HEK293T (cell line): ENCODE results near the gene NKX3-2.

Experiments used
- HDGF ChIP-seq: fragments of 450-650 bp; IDR thresholded peaks from 2 replicates; pipeline ENCODE4 v1.6.1; 2017; ENCODE audit warnings: antibody characterized with exemption, borderline replicate concordance
- TARDBP ChIP-seq: fragments of 450-650 bp; IDR thresholded peaks from 2 replicates; pipeline ENCODE4 v1.6.1; 2016

- TF ChIP-seq HDGF (no peak), TARDBP (no peak)
Observed at GRCh38 chr4:13584481-13584880, 40.2 kb upstream of the NKX3-2 start.
